GM19328 (cell line): ENCODE measurements around the gene SHMT2.

Source experiments
- ATAC-seq: cut with Tn5 transposase; IDR thresholded peaks from one replicate; pipeline ENCODE4 v1.9.1; 2021; ENCODE audit warnings: mild to moderate bottlenecking, moderate library complexity; ENCODE audit not compliant: unreplicated experiment

The SHMT2 gene

GRCh38 chr12:57213763-57214397, 15.6 kb upstream of the SHMT2 start:
- no peak for ATAC-seq

GRCh38 chr12:57214398-57214781, 15.1 kb upstream of the SHMT2 start:
- ATAC-seq, result no peak

- ATAC-seq, result no peak
These were observed 14.4 kb upstream of the SHMT2 start for GRCh38 chr12:57215065-57215464.

GRCh38 chr12:57215668-57216013, 13.9 kb upstream of the SHMT2 start:
- ATAC-seq, result no peak

GRCh38 chr12:57216014-57216911, 13.2 kb upstream of the SHMT2 start, which contains the start of gene NXPH4:
Gene NXPH4, plus strand, starts transcription at chr12:57216794. Its CDS starts 176 bp downstream, at chr12:57216970.
- no peak for ATAC-seq

- ATAC-seq, result no peak
These were observed 12.3 kb upstream of the SHMT2 start for GRCh38 chr12:57216921-57217879.

- ATAC-seq, result no peak
These were observed 11.3 kb upstream of the SHMT2 start for GRCh38 chr12:57218030-57218853.

- no peak for ATAC-seq
These were observed 10.1 kb upstream of the SHMT2 start for GRCh38 chr12:57219205-57219992.

- no peak for ATAC-seq
These were observed 9.3 kb upstream of the SHMT2 start for GRCh38 chr12:57219993-57220754.

- no peak for ATAC-seq
These were observed 8.7 kb upstream of the SHMT2 start for GRCh38 chr12:57220770-57221168.

- no peak for ATAC-seq
These were observed 8.2 kb upstream of the SHMT2 start for GRCh38 chr12:57221169-57221917.

- no peak for ATAC-seq
These were observed 7.0 kb upstream of the SHMT2 start for GRCh38 chr12:57222286-57223190.

- ATAC-seq, result no peak
These were observed 6.0 kb upstream of the SHMT2 start for GRCh38 chr12:57223191-57224165.

- ATAC-seq, result no peak
These were observed 5.1 kb upstream of the SHMT2 start for GRCh38 chr12:57224278-57224972.

GRCh38 chr12:57224973-57225679, 4.4 kb upstream of the SHMT2 start:
- ATAC-seq, result no peak
